ENCODE results near the gene ARHGAP26.

DNA sequence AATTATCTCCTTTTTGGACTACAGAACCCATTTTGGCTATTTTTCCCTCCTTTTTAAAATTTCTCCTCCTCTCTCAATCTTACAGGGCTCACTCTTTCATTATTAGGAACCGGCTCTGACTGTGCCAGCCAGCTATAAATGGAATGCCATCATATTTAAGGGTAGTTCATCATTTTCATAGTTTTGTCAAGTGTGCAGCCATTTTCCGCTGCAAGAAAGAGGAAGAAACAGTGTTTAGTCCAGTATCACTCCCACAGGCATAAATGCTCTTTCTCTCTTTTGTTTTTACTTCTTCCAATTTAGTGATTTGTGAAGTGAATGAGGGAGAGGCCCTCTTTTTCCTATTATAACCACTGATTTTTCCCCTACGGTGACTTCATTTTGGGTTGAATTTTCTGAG lies 343.3 kb downstream of the ARHGAP26 start:
- TF ChIP-seq, protein P1, sequence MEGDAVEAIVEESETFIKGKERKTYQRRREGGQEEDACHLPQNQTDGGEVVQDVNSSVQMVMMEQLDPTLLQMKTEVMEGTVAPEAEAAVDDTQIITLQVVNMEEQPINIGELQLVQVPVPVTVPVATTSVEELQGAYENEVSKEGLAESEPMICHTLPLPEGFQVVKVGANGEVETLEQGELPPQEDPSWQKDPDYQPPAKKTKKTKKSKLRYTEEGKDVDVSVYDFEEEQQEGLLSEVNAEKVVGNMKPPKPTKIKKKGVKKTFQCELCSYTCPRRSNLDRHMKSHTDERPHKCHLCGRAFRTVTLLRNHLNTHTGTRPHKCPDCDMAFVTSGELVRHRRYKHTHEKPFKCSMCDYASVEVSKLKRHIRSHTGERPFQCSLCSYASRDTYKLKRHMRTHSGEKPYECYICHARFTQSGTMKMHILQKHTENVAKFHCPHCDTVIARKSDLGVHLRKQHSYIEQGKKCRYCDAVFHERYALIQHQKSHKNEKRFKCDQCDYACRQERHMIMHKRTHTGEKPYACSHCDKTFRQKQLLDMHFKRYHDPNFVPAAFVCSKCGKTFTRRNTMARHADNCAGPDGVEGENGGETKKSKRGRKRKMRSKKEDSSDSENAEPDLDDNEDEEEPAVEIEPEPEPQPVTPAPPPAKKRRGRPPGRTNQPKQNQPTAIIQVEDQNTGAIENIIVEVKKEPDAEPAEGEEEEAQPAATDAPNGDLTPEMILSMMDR (IDR thresholded peaks at IDR 0.05 in 8 of 11, conservative IDR thresholded peaks at IDR 0.05 in 3 of 11) = no peak
- no peak for TF ChIP-seq POLR2A (IDR thresholded peaks at IDR 0.05)
- TF ChIP-seq POLR2AphosphoS5 (IDR thresholded peaks at IDR 0.05) = no peak
